Astrocyte of the cerebellum (primary cell): ENCODE results near the gene ATXN1.

Experiments
- DNase-seq: peaks from one replicate; pipeline ENCODE4 v3.0.0-alpha.2; 2011; ENCODE audit warnings: low read depth
- H3K4me3 ChIP-seq: 2 replicates; pipeline ENCODE4 v1.5.1; 2011; ENCODE audit warnings: mild to moderate bottlenecking, low read depth, low read length, moderate library complexity
- in situ Hi-C: cut with HindIII; loops from 2 replicates; pipeline ENCODE4 v1.10.0; 2017; ENCODE audit warnings: low sequenced_read_pairs
- TF ChIP-seq, protein P1 (sequence below): IDR thresholded peaks from 2 replicates; pipeline ENCODE4 v1.5.1; 2012; ENCODE audit warnings: low read length, low read depth, moderate library complexity, mild to moderate bottlenecking; ENCODE audit errors: missing control alignments

ATXN1 gene

DNA sequence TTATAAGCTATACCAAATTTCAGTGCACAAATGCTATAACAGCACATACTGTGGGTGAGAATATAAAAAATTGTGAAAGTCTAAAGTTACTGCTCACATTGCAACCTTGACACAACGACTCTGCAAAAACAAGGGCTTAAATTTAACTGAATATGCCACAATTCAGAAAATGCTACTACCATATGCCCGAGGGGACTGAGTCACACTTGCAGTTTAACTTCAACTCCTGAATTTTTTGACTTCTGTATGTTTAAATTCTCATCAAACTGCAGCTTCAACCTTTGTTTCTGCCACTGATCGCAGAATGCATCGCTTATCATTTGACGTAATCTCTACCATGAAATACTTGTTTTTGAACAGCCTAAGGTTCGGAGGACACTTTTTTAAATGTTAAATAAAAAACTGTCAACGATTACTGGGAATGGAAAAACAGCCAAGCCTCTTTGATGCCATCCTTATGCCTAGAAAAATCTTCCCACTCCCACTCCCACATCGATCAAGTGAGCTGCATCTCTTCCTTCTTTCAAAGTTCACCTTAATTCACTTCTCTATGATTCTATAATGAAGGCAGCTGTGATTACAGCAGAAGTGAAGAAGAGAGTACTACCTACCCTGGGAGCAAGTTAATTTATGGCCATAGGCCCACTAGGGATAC is 136.5 kb downstream of the ATXN1 start:
- H3K4me3 ChIP-seq: no peak overlapping the region
- in situ Hi-C loops: no loop called here
- TF ChIP-seq, protein P1, sequence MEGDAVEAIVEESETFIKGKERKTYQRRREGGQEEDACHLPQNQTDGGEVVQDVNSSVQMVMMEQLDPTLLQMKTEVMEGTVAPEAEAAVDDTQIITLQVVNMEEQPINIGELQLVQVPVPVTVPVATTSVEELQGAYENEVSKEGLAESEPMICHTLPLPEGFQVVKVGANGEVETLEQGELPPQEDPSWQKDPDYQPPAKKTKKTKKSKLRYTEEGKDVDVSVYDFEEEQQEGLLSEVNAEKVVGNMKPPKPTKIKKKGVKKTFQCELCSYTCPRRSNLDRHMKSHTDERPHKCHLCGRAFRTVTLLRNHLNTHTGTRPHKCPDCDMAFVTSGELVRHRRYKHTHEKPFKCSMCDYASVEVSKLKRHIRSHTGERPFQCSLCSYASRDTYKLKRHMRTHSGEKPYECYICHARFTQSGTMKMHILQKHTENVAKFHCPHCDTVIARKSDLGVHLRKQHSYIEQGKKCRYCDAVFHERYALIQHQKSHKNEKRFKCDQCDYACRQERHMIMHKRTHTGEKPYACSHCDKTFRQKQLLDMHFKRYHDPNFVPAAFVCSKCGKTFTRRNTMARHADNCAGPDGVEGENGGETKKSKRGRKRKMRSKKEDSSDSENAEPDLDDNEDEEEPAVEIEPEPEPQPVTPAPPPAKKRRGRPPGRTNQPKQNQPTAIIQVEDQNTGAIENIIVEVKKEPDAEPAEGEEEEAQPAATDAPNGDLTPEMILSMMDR: no peak
- DNase-seq: no peak

DNA sequence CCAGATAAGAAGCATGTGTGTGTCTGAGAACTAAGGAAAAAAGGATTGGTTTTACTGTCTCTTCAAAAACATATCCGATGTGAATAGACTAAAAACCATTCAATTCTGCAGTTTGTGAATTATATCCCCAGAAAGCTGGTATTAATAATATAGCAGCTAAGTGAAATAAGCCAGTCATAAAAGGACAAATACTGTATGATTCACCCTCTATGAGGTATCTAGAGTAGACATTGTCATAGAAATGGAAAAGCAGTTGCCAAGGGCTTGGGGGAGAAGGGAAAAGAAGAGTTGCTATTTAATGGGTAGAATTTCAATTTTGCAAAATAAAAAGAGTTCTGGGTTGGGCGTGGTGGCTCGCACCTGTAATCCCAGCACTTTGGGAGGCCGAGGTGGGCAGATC is 137.5 kb downstream of the ATXN1 start:
- TF ChIP-seq, protein P1: no peak
- in situ Hi-C loops: no loop called here
- H3K4me3 ChIP-seq: no peak overlapping the region
- DNase-seq: no peak

DNA sequence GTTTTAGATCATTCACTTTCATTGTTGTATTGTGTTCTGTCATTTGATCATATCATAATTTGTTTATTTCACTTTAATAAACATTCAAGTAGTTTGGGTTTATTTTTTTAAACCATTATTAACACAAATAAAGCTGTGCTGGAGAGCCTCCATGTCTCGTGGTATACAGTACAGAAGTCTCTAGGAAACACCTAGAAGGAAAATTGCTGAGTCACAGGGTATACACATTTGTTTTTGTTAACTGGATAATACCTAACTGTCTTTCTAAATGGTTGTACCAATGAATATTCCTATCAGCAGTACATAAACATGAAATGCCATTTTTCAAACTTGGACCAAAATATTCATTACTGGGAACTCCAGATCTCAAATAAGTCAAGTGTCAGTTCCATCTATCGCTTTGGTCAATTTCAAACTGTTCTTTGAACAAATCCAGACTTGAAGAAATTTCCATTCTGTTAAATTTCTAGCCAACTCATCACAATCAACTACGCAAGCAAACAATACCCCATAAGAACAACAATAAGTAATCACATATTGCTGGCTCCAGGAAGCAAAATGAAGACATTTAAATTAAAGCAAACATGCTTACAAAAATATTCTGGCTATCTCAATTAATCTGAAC is 138.1 kb downstream of the ATXN1 start:
- H3K4me3 ChIP-seq: no peak overlapping the region
- peak; percentile 5 for DNase-seq
- in situ Hi-C loops: no loop called here
- TF ChIP-seq, protein P1: no peak

DNA sequence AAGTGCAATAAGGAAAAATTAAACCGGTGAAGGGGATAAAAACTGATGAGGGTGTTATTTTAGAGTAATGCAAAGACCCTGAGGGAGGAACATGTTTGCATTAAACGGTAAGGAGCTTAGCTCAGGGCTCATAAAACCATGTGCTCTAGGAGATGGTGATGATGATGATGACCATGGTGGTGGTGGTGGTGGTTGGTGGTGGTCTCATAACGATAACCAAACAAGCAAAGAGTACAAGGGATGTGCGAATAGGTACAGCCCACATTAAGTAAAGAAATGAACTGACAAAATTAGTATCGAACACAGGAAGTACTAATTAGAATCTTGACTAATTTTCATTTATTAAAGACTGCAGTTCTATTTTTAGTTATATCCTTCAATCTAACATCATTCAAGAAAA is 139.1 kb downstream of the ATXN1 start:
- no peak overlapping the region for H3K4me3 ChIP-seq
- TF ChIP-seq, protein P1: no peak
- in situ Hi-C loops: no loop called here
- no peak for DNase-seq

DNA sequence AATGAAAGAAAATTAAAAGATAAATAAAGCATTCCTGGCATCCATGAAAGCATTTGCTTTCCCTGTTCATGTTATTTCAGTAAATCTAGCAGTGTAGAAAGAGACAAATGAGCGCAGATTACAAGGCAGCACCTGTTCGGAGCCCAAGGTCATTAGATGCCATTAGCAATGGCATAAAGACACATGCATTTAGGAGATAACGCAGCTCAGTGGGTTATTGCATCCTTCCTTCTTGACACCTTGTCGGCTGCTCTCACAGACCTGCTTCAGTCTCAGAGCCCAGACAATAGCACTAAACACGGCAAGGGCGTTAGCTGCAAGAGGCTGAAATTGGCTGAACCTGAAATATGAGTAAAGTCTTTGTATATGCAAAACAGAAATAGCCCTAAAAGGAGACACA is 140.3 kb downstream of the ATXN1 start:
- in situ Hi-C loops: no loop called here
- H3K4me3 ChIP-seq: no peak overlapping the region
- TF ChIP-seq, protein P1: no peak
- DNase-seq: no peak

DNA sequence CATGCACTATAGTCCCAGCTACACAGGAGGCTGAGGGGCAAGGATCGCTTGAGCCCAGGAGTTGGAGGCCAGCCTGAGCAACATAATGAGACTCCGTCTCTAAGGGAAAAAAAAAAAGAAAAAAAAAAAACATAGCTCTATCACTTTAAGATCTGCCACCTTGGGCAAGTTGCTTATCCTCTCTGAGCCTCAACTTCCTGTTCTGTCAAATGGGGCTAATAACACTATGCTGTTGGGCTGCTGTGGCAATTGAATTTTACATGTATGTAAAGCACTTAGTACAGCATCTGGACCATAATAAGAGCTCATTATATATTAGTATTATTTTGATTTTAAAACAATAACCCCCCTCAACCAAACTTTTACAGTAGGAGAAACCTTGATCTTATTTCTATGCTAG is 141.5 kb downstream of the ATXN1 start:
- TF ChIP-seq, protein P1: no peak

More for the DNA sequence above, 141.5 kb downstream of the ATXN1 start:
- no peak for DNase-seq
- in situ Hi-C loops: no loop called here
- H3K4me3 ChIP-seq: no peak overlapping the region
